GM18505 (cell line): ENCODE data around the gene ALOX15.
"Not testable (repeated sequence)": the region's sequence is repeated elsewhere in the genome, so short reads cannot be mapped to it uniquely, and the experiment has no call there.

Source experiments
- ATAC-seq: cut with Tn5 transposase; IDR thresholded peaks from one replicate; pipeline ENCODE4 v1.9.1; 2021; ENCODE audit not compliant: unreplicated experiment
- POLR2A ChIP-seq: IDR thresholded peaks from 4 replicates; pipeline ENCODE4 v1.6.1; 2011; ENCODE audit warnings: borderline replicate concordance; ENCODE audit not compliant: insufficient read depth, insufficient read length; ENCODE audit errors: extremely low read depth

ALOX15 gene

GRCh38 chr17:4599505-4600281 is 41.8 kb downstream of the ALOX15 start:
- TF ChIP-seq POLR2A = no peak
- ATAC-seq = no peak

GRCh38 chr17:4598776-4599504 is 42.5 kb downstream of the ALOX15 start:
- no peak for TF ChIP-seq POLR2A
- no peak for ATAC-seq

- ATAC-seq = no peak
- no peak for TF ChIP-seq POLR2A
Observed at GRCh38 chr17:4597975-4598374, 43.5 kb downstream of the ALOX15 start.

GRCh38 chr17:4596636-4597380 is 44.7 kb downstream of the ALOX15 start:
- no peak for TF ChIP-seq POLR2A
- ATAC-seq = no peak

GRCh38 chr17:4595685-4596342 is 45.7 kb downstream of the ALOX15 start:
- ATAC-seq = not testable (repeated sequence)

- no peak for TF ChIP-seq POLR2A
- no peak for ATAC-seq
Observed at GRCh38 chr17:4594931-4595684, 46.4 kb downstream of the ALOX15 start.

- TF ChIP-seq POLR2A = no peak
- ATAC-seq = no peak
Observed at GRCh38 chr17:4594406-4594805, 47.1 kb downstream of the ALOX15 start.

GRCh38 chr17:4593021-4593421 is 48.5 kb downstream of the ALOX15 start:
- no peak for TF ChIP-seq POLR2A
- ATAC-seq = no peak

GRCh38 chr17:4592240-4593005 is 49.1 kb downstream of the ALOX15 start:
- ATAC-seq = no peak
- TF ChIP-seq POLR2A = no peak

GRCh38 chr17:4591529-4591928 is 49.9 kb downstream of the ALOX15 start:
- ATAC-seq = no peak
- no peak for TF ChIP-seq POLR2A

GRCh38 chr17:4590981-4591453 is 50.5 kb downstream of the ALOX15 start:
- no peak for TF ChIP-seq POLR2A
- no peak for ATAC-seq

- not testable (repeated sequence) for ATAC-seq
Observed at GRCh38 chr17:4590042-4590441, 51.4 kb downstream of the ALOX15 start.

GRCh38 chr17:4588898-4589625 is 52.4 kb downstream of the ALOX15 start:
- TF ChIP-seq POLR2A = no peak
- no peak for ATAC-seq
